ENCODE measurements around the gene HEXIM2. TPM values are rescaled to one million over a fixed set of nuclear protein-coding genes. Genes with fewer than 3 reads are reported as not detected.

HEXIM2 gene
- total RNA-seq, 1 experiment from 2014 or later: 11.9 TPM

DNA sequence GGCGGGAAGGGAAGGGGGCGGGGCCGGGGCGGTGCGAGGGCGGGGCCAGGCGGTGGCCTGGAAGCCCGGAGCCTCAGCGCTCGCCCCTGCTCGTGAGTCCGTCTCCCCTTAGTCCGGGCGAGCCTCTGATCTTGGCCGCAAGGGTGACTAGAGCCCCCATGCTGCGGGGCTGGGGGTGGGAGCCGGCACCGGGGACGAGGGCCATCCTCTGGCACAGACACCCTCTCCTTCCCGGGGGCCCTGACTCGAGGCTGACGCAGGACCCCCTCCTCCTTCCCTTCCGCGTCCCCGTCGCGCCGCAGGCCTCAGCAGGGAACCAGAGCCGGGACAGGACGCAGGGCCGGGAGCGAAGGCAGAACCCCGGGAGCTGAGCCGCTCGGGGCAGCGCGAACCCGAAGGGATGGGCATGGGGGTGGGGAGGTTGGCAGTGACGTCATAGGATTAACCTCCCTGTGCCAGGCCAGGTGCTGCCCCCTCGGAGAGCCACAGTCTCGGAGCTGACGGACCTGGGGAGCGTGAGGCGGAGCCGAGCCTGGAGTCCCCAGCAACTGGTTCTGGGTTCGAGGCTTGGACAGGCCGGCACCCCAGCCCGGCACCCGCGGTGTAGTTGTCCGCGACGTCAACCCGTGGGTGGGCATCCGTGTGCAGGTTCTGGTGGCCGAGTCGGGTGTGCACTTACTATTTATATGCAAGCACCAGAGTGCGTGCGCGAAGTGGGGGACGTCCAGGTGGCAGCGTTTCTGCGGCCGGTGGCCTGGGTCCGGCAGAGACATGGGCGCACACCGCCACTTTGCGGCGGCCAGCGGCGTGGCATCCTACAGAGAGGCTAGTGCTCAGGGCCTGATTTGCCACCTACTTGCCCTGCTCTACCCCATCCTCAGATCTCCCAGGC is 28.9 kb upstream of the HEXIM2 start (continued):
- no peak for TF ChIP-seq ERG (CRISPR knock-in tag; IDR thresholded peaks at IDR 0.05)
- no peak for TF ChIP-seq TEAD4 (CRISPR knock-in tag; IDR thresholded peaks at IDR 0.05)
- TF ChIP-seq MXD4 (CRISPR knock-in tag; IDR thresholded peaks at IDR 0.05; ENCODE audit: borderline replicate concordance): no peak
- no peak for TF ChIP-seq ETV6 (CRISPR knock-in tag; IDR thresholded peaks at IDR 0.05)
- TF ChIP-seq TP53 (CRISPR knock-in tag; IDR thresholded peaks at IDR 0.05): peak; percentile 42; the same call in 1 of the 2 replicates
- TF ChIP-seq ZNF671 (CRISPR knock-in tag; IDR thresholded peaks at IDR 0.05): no peak
- no peak for TF ChIP-seq SMAD3 (CRISPR knock-in tag; IDR thresholded peaks at IDR 0.05; ENCODE audit: borderline replicate concordance)
- peak; percentile 61; the same call in 1 of the 2 replicates for TF ChIP-seq SP1 (CRISPR knock-in tag; conservative IDR thresholded peaks at IDR 0.05)
- TF ChIP-seq, protein P1, sequence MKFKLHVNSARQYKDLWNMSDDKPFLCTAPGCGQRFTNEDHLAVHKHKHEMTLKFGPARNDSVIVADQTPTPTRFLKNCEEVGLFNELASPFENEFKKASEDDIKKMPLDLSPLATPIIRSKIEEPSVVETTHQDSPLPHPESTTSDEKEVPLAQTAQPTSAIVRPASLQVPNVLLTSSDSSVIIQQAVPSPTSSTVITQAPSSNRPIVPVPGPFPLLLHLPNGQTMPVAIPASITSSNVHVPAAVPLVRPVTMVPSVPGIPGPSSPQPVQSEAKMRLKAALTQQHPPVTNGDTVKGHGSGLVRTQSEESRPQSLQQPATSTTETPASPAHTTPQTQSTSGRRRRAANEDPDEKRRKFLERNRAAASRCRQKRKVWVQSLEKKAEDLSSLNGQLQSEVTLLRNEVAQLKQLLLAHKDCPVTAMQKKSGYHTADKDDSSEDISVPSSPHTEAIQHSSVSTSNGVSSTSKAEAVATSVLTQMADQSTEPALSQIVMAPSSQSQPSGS (CRISPR knock-in tag; IDR thresholded peaks at IDR 0.05; ENCODE audit: borderline replicate concordance, low read depth): peak; percentile 49; the same call in 1 of the 2 replicates
- TF ChIP-seq ZBTB21 (CRISPR knock-in tag; IDR thresholded peaks at IDR 0.05; ENCODE audit: borderline replicate concordance): peak; percentile 91
- TF ChIP-seq ZNF423 (CRISPR knock-in tag; IDR thresholded peaks at IDR 0.05): peak; percentile 57; the same call in 1 of the 2 replicates
- TF ChIP-seq CREB1 (CRISPR knock-in tag; IDR thresholded peaks at IDR 0.05): no peak
- peak; percentile 52; the same call in 1 of the 2 replicates for TF ChIP-seq HMGXB4 (CRISPR knock-in tag; IDR thresholded peaks at IDR 0.05)
- no peak for TF ChIP-seq JAZF1 (CRISPR knock-in tag; IDR thresholded peaks at IDR 0.05)
- TF ChIP-seq, protein P2, sequence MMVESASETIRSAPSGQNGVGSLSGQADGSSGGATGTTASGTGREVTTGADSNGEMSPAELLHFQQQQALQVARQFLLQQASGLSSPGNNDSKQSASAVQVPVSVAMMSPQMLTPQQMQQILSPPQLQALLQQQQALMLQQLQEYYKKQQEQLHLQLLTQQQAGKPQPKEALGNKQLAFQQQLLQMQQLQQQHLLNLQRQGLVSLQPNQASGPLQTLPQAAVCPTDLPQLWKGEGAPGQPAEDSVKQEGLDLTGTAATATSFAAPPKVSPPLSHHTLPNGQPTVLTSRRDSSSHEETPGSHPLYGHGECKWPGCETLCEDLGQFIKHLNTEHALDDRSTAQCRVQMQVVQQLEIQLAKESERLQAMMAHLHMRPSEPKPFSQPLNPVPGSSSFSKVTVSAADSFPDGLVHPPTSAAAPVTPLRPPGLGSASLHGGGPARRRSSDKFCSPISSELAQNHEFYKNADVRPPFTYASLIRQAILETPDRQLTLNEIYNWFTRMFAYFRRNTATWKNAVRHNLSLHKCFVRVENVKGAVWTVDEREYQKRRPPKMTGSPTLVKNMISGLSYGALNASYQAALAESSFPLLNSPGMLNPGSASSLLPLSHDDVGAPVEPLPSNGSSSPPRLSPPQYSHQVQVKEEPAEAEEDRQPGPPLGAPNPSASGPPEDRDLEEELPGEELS (CRISPR knock-in tag; IDR thresholded peaks at IDR 0.05): no peak; the same call in 1 of the 2 replicates
- TF ChIP-seq ELF4 (CRISPR knock-in tag; IDR thresholded peaks at IDR 0.05; ENCODE audit: low read depth): no peak
- TF ChIP-seq, protein P3, sequence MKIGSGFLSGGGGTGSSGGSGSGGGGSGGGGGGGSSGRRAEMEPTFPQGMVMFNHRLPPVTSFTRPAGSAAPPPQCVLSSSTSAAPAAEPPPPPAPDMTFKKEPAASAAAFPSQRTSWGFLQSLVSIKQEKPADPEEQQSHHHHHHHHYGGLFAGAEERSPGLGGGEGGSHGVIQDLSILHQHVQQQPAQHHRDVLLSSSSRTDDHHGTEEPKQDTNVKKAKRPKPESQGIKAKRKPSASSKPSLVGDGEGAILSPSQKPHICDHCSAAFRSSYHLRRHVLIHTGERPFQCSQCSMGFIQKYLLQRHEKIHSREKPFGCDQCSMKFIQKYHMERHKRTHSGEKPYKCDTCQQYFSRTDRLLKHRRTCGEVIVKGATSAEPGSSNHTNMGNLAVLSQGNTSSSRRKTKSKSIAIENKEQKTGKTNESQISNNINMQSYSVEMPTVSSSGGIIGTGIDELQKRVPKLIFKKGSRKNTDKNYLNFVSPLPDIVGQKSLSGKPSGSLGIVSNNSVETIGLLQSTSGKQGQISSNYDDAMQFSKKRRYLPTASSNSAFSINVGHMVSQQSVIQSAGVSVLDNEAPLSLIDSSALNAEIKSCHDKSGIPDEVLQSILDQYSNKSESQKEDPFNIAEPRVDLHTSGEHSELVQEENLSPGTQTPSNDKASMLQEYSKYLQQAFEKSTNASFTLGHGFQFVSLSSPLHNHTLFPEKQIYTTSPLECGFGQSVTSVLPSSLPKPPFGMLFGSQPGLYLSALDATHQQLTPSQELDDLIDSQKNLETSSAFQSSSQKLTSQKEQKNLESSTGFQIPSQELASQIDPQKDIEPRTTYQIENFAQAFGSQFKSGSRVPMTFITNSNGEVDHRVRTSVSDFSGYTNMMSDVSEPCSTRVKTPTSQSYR (CRISPR knock-in tag; IDR thresholded peaks at IDR 0.05): no peak
- no peak for TF ChIP-seq AFF4 (CRISPR knock-in tag; IDR thresholded peaks at IDR 0.05; ENCODE audit: borderline replicate concordance)
- no peak for TF ChIP-seq EMX1 (CRISPR knock-in tag; IDR thresholded peaks at IDR 0.05)
- no peak for TF ChIP-seq KAT7 (CRISPR knock-in tag; IDR thresholded peaks at IDR 0.05; ENCODE audit: borderline replicate concordance)
- TF ChIP-seq GABPB1 (CRISPR knock-in tag; IDR thresholded peaks at IDR 0.05): 0 out of 2 replicates have a peak, but pooled peaks have one; percentile 21
- no peak for TF ChIP-seq FOXJ3 (CRISPR knock-in tag; IDR thresholded peaks at IDR 0.05; ENCODE audit: borderline replicate concordance)
- TF ChIP-seq NFATC4 (CRISPR knock-in tag; IDR thresholded peaks at IDR 0.05): no peak
- TF ChIP-seq FOXP1 (CRISPR knock-in tag; IDR thresholded peaks at IDR 0.05; ENCODE audit: borderline replicate concordance): peak; percentile 82; the same call in 1 of the 2 replicates
- TF ChIP-seq ZNF232 (CRISPR knock-in tag; IDR thresholded peaks at IDR 0.05): no peak
- TF ChIP-seq OVOL2 (CRISPR knock-in tag; IDR thresholded peaks at IDR 0.05; ENCODE audit: borderline replicate concordance): no peak

All from WTC11 (cell line).